Embryonic facial prominence (tissue), 1 donor: Measurements from ENCODE around the gene RPA3.

Experiments
- DNase-seq: peaks from one replicate; pipeline ENCODE4 v3.0.0-alpha.2; 2016; ENCODE audit errors: extremely low spot score

The RPA3 gene

GRCh38 chr7:7607010-7607409 is 111.4 kb downstream of the RPA3 start:
- DNase-seq: no peak

GRCh38 chr7:7596176-7596575 is 122.2 kb downstream of the RPA3 start:
- no peak for DNase-seq

GRCh38 chr7:7595451-7595850 is 123.0 kb downstream of the RPA3 start:
- DNase-seq: no peak
